K562 (cell line): ENCODE measurements around the gene MEIS2. TPM values are rescaled to one million over a fixed set of nuclear protein-coding genes. Genes with fewer than 3 reads are reported as not detected.

Experiments
- ATAC-seq: fragments of 200-7000 bp; cut with Tn5 transposase; 3 replicates; pipeline ENCODE4 v1.9.1; 2020; ENCODE audit warnings: moderate library complexity
- BruUV-seq: library from RNA; stranded (reverse); fragments of 400-500 nt; replicated peaks from 2 replicates; lab custom pipeline; 2021; lab: Mats Ljungman, UMichigan
- CTCF ChIA-PET: fragments of 300-600 bp; formaldehyde crosslinking; extraction: SDS; loops from one replicate; lab custom pipeline; 2021; ENCODE audit warnings: low intra/inter-chr PET ratio; lab: Yijun Ruan, JAX
- POLR2A ChIA-PET: fragments of 300-600, 350-650 bp; sonication (Branson Sonifier 250); formaldehyde crosslinking; extraction: SDS; loops from one replicate; lab custom pipeline; 2021; ENCODE audit warnings: antibody characterized with exemption, inconsistent platforms; lab: Yijun Ruan, JAX
- DNase-seq, 4 experiments: peaks; one replicate each; pipeline versions ENCODE4 v3.0.0 to v3.0.0-alpha.2; 2011 to 2018; ENCODE audit warnings: low spot score in 3 of 4, mixed read lengths in 3 of 4; ENCODE audit errors: extremely low read depth in 1 of 4
- FAIRE-seq: peaks from 2 replicates; lab custom pipeline; 2011; peaks lifted over from hg19 to GRCh38; lab: Jason Lieb, UNC
- H2AFZ ChIP-seq: 2 replicates; pipeline ENCODE4 v1.6.0; 2011; ENCODE audit warnings: low read depth, low read length, control low read depth, inconsistent platforms
- H3K27ac ChIP-seq: fragments of 200-600 bp; 3 replicates; pipeline ENCODE4 v1.8.0; 2011; ENCODE audit warnings: low read depth, mild to moderate bottlenecking, control low read depth, inconsistent platforms, low read length, moderate library complexity, mixed read lengths; ENCODE audit errors: extremely low read depth
- H3K27me3 ChIP-seq, 2 experiments: fragments of 300-600 bp in 1 of 2; 2 replicates in 1 of 2; 3 replicates in 1 of 2; pipeline versions ENCODE4 v1.6.0 to v1.8.0; 2011; ENCODE audit warnings: inconsistent platforms in 2 of 2, low read length in 2 of 2, mild to moderate bottlenecking in 1 of 2, mixed read lengths in 1 of 2, moderate library complexity in 1 of 2; ENCODE audit not compliant: control insufficient read depth in 2 of 2, insufficient read depth in 2 of 2
- H3K36me3 ChIP-seq: fragments of 300-600 bp; 3 replicates; pipeline ENCODE4 v1.8.0; 2011; ENCODE audit warnings: mild to moderate bottlenecking, low read length, inconsistent platforms; ENCODE audit not compliant: control insufficient read depth, insufficient read depth
- H3K4me1 ChIP-seq, 2 experiments: fragments of 200-600 bp in 1 of 2; replicated peaks in 1 of 2; 2 replicates in 1 of 2; 3 replicates in 1 of 2; pipeline versions ENCODE4 v1.5.1 to v1.8.0; 2011; ENCODE audit warnings: inconsistent platforms in 2 of 2, low read length in 2 of 2, mild to moderate bottlenecking in 1 of 2, mixed read lengths in 1 of 2, moderate library complexity in 1 of 2; ENCODE audit not compliant: control insufficient read depth in 2 of 2, insufficient read depth in 2 of 2
- H3K4me2 ChIP-seq: 2 replicates; pipeline ENCODE4 v1.6.1; 2011; ENCODE audit warnings: low read length, control low read depth, inconsistent platforms, mixed read lengths; ENCODE audit not compliant: insufficient read depth
- H3K4me3 ChIP-seq: fragments of 200-600 bp; sonication (generic), shearing (Covaris generic); 2 replicates; pipeline ENCODE4 v1.5.1; 2016; ENCODE audit warnings: control low read depth, inconsistent platforms
- H3K79me2 ChIP-seq: fragments of 200-600 bp; 3 replicates; pipeline ENCODE4 v1.8.0; 2011; ENCODE audit warnings: low read length, inconsistent platforms; ENCODE audit not compliant: control insufficient read depth, insufficient read depth
- H3K9ac ChIP-seq, 2 experiments: 2 replicates each; pipeline versions ENCODE4 v1.6.0 to v1.6.1; 2011; ENCODE audit warnings: low read depth in 2 of 2, low read length in 2 of 2, control low read depth in 1 of 2, inconsistent platforms in 1 of 2, mild to moderate bottlenecking in 1 of 2, mixed read lengths in 1 of 2; ENCODE audit not compliant: insufficient read depth in 1 of 2
- H3K9me1 ChIP-seq: one replicate; pipeline ENCODE4 v1.6.0; 2011; ENCODE audit warnings: inconsistent platforms, mild to moderate bottlenecking, low read length, moderate library complexity; ENCODE audit not compliant: control insufficient read depth, insufficient read depth
- H3K9me3 ChIP-seq: replicated peaks from 2 replicates; pipeline ENCODE4 v1.5.1; 2011; ENCODE audit warnings: low read depth, low read length, inconsistent platforms; ENCODE audit not compliant: control insufficient read depth, insufficient read depth
- H4K20me1 ChIP-seq: replicated peaks from 2 replicates; pipeline ENCODE4 v1.6.1; 2011; ENCODE audit warnings: low read length, inconsistent platforms, mixed read lengths; ENCODE audit not compliant: control insufficient read depth, insufficient read depth
- ARNT ChIP-seq, 2 experiments: fragments of 450-650 bp; IDR thresholded peaks; 2 replicates each; pipeline ENCODE4 v1.6.1; 2016; ENCODE audit warnings: mild to moderate bottlenecking in 1 of 2
- ATF7 ChIP-seq: fragments of 450-650 bp; IDR thresholded peaks from 2 replicates; pipeline ENCODE4 v1.7.1; 2014; ENCODE audit warnings: mild to moderate bottlenecking, moderate library complexity
- CBFB ChIP-seq: sonication (generic); formaldehyde crosslinking; IDR thresholded peaks from 2 replicates; pipeline ENCODE4 v1.4.0; 2020; ENCODE audit warnings: mild to moderate bottlenecking, missing genetic modification reagents
- CC2D1A ChIP-seq: fragments of 450-650 bp; IDR thresholded peaks from 2 replicates; pipeline ENCODE4 v1.6.1; 2017; ENCODE audit warnings: mild to moderate bottlenecking
- CREB1 ChIP-seq, 2 experiments: sonication (generic) in 1 of 2; formaldehyde crosslinking in 1 of 2; IDR thresholded peaks; 2 replicates each; pipeline versions ENCODE4 v1.6.1 to v1.8.0; 2012 to 2022; ENCODE audit warnings: inconsistent platforms in 1 of 2, mild to moderate bottlenecking in 1 of 2, missing genetic modification reagents in 1 of 2, moderate library complexity in 1 of 2
- DLX4 ChIP-seq: fragments of 250-450 bp; sonication (Bioruptor Pico); IDR thresholded peaks from 2 replicates; pipeline ENCODE4 v1.6.1; 2021; ENCODE audit warnings: mild to moderate bottlenecking
- DPF2 ChIP-seq: fragments of 450-650 bp; IDR thresholded peaks from 2 replicates; pipeline ENCODE4 v1.6.1; 2016
- E2F5 ChIP-seq: sonication (generic); formaldehyde crosslinking; IDR thresholded peaks from 2 replicates; pipeline ENCODE4 v1.8.0; 2022; ENCODE audit warnings: mild to moderate bottlenecking, missing genetic modification reagents
- FUS ChIP-seq: fragments of 200-400 bp; formaldehyde crosslinking; optimal IDR thresholded peaks from 2 replicates; pipeline ENCODE3; 2017; ENCODE audit warnings: low read depth, low read length
- MAFK ChIP-seq: IDR thresholded peaks from 2 replicates; pipeline ENCODE4 v1.6.1; 2011; ENCODE audit warnings: low read length, improper control_type of control experiment
- MCM2 ChIP-seq: fragments of 450-650 bp; IDR thresholded peaks from 2 replicates; pipeline ENCODE4 v1.6.1; 2017; ENCODE audit warnings: low read depth, mild to moderate bottlenecking
- NRF1 ChIP-seq, 2 experiments: fragments of 450-650 bp; IDR thresholded peaks in 1 of 2; conservative IDR thresholded peaks in 1 of 2; 2 replicates each; pipeline ENCODE4 v1.6.1; 2014; ENCODE audit warnings: mild to moderate bottlenecking in 2 of 2
- SFPQ ChIP-seq: fragments of 200-400 bp; formaldehyde crosslinking; IDR thresholded peaks from 2 replicates; pipeline ENCODE4 v1.6.1; 2017; ENCODE audit warnings: mild to moderate bottlenecking, low read depth, low read length, moderate library complexity
- SMARCA4 ChIP-seq: fragments of 450-650 bp; IDR thresholded peaks from 2 replicates; pipeline ENCODE4 v1.6.1; 2016
- SMARCE1 ChIP-seq: fragments of 450-650 bp; IDR thresholded peaks from 2 replicates; pipeline ENCODE4 v1.7.1; 2016; ENCODE audit warnings: mild to moderate bottlenecking
- TAF15 ChIP-seq: fragments of 200-400 bp; formaldehyde crosslinking; IDR thresholded peaks from 2 replicates; pipeline ENCODE4 v1.6.1; 2017; ENCODE audit warnings: mild to moderate bottlenecking, low read depth, low read length, moderate library complexity
- TEAD4 ChIP-seq, 2 experiments: sonication (generic) in 1 of 2; formaldehyde crosslinking in 1 of 2; IDR thresholded peaks; 2 replicates each; pipeline versions ENCODE4 v1.6.1 to v1.8.0; 2012 to 2022; ENCODE audit warnings: borderline replicate concordance in 1 of 2, inconsistent platforms in 1 of 2, low read length in 1 of 2, mild to moderate bottlenecking in 1 of 2, missing genetic modification reagents in 1 of 2
- TRIM24 ChIP-seq, 2 experiments: fragments of 450-650 bp; IDR thresholded peaks; 2 replicates each; pipeline ENCODE4 v1.6.1; 2016
- ZFPM2 ChIP-seq: fragments of 250-450 bp; sonication (Bioruptor Pico); IDR thresholded peaks from 2 replicates; pipeline ENCODE4 v1.5.1; 2022; ENCODE audit warnings: mild to moderate bottlenecking
- ZFX ChIP-seq: sonication (generic); formaldehyde crosslinking; IDR thresholded peaks from 2 replicates; pipeline ENCODE4 v1.8.0; 2022; ENCODE audit warnings: mild to moderate bottlenecking, missing genetic modification reagents, moderate library complexity
- ZKSCAN1 ChIP-seq: fragments of 150-350 bp; IDR thresholded peaks from 2 replicates; pipeline ENCODE4 v1.6.1; 2016; ENCODE audit warnings: low read depth, low read length
- ZNF431 ChIP-seq: sonication (generic); formaldehyde crosslinking; IDR thresholded peaks from 2 replicates; pipeline ENCODE4 v1.8.0; 2022; ENCODE audit warnings: mild to moderate bottlenecking, missing genetic modification reagents
- whole genome bisulfite sequencing: fragments of 100-300 bp; shearing (Covaris generic); methylation state at CpG from one replicate; pipeline ENCODE4 v1.1.6; 2016; ENCODE audit warnings: low coverage, mixed read lengths; ENCODE audit not compliant: insufficient coverage; ENCODE audit errors: missing lambda C conversion rate; 5-methylcytosine and 5-hydroxymethylcytosine counted together
- in situ Hi-C: fragments of 300-500 bp; cut with MboI; formaldehyde crosslinking; loops from 4 replicates; pipeline ENCODE4 v1.15.0; 2018; ENCODE audit warnings: inconsistent platforms, mixed read lengths
- intact Hi-C: fragments of 100-400 bp; cut with micrococcal nuclease; formaldehyde crosslinking; loops from 2 replicates; pipeline ENCODE4 v1.14.2; 2022
- polyA plus RNA-seq, 8 experiments: library from polyadenylated mRNA; depleted of rRNA in 4 of 8; stranded (reverse) in 5 of 8; unstranded in 3 of 8; fragments of >200 nt; fragmentation: Nextera tagmentation in 2 of 8; fragmentation: Illumina TruSeq in 1 of 8; extraction: Ambion mirVana in 2 of 8; extraction: Trizol in 1 of 8; gene quantifications; 2 replicates each; pipeline versions ENCODE4 v1.2.1 to v1.2.3, GENCODE V29; 2011 to 2014; ENCODE audit warnings: inconsistent platforms in 1 of 8, missing spikeins in 1 of 8
- total RNA-seq, 7 experiments: library from RNA; depleted of rRNA in 6 of 7; stranded (reverse); fragments of >200 nt in 6 of 7; fragmentation: Illumina TruSeq in 2 of 7; extraction: Trizol in 2 of 7; gene quantifications; 2 replicates each; pipeline versions ENCODE4 v1.2.1 to v1.2.3, GENCODE V29; 2011 to 2021; ENCODE audit warnings: low replicate concordance in 1 of 7

The MEIS2 gene
- total and polyA plus RNA-seq, 9 of the 15 experiments (the other 6 are each of a cell fraction or from before 2014, with no cell fraction given), result 7.5 to 64.2 (median 22.3) TPM

GRCh38 chr15:36951731-36952247 lies 148.6 kb downstream of the MEIS2 start:
- CTCF ChIA-PET, result no interaction called here
- H2AFZ ChIP-seq, result no peak overlapping the region
- peaks cover 0 to 18% of the 10 kb centered on the region in 2 experiments; a peak in 3 of 5 replicates for H3K4me1 ChIP-seq
- peak; percentile 91 for FAIRE-seq
- POLR2A ChIA-PET, result no interaction called here
- H3K4me2 ChIP-seq, result no peak overlapping the region
- no peaks in the 10 kb centered on the region for H3K27me3 ChIP-seq
- intact Hi-C loops, result no loop called here
- 11% methylated on average over 6 of the region's 6 CpGs for WGBS
- peak overlapping the region; percentile 60; the same call in 2 of the 3 replicates for H3K27ac ChIP-seq
- no peaks in the 10 kb centered on the region for H4K20me1 ChIP-seq
- H3K9me1 ChIP-seq, result no peaks in the 10 kb centered on the region
- H3K36me3 ChIP-seq, result peaks cover 17% of the 10 kb centered on the region
- no TSS peak for BruUV-seq
- DNase-seq, result peak in 3 of 4 experiments; percentile 8 to 76 (median 46)
- no peak overlapping the region for H3K9ac ChIP-seq
- H3K9me3 ChIP-seq, result no peaks in the 10 kb centered on the region
- peak; percentile 98 for ATAC-seq
- H3K4me3 ChIP-seq, result no peak overlapping the region
- in situ Hi-C loops, result no loop called here
- H3K79me2 ChIP-seq, result no peaks in the 10 kb centered on the region
- TF ChIP-seq MCM2, result no peak
- peak; percentile 58; the same call in 1 of the 2 replicates for TF ChIP-seq SMARCE1
- no peak for TF ChIP-seq ZFPM2 (CRISPR knock-in tag)
- 0 out of 4 replicates have a peak, but pooled peaks of 1 of the 2 experiments have one; percentile 18 for TF ChIP-seq NRF1 (conservative IDR thresholded peaks at IDR 0.05 in 1 of 2, IDR thresholded peaks at IDR 0.05 in 1 of 2)
- peak; percentile 64 for TF ChIP-seq TEAD4 (IDR thresholded peaks at IDR 0.05; ENCODE audit: low read length)
- no peak for TF ChIP-seq TEAD4 (CRISPR knock-in tag; IDR thresholded peaks at IDR 0.05; ENCODE audit: borderline replicate concordance)
- 0 out of 2 replicates have a peak, but pooled peaks have one; percentile 35 for TF ChIP-seq CC2D1A
- TF ChIP-seq ZNF431 (CRISPR knock-in tag), result no peak
- peak; percentile 81 for TF ChIP-seq SMARCA4
- no peak for TF ChIP-seq E2F5 (CRISPR knock-in tag)
- no peak for TF ChIP-seq DLX4
- peak; percentile 72; the same call in 1 of the 2 replicates for TF ChIP-seq ATF7
- TF ChIP-seq CBFB (CRISPR knock-in tag), result no peak
- no peak for TF ChIP-seq FUS
- TF ChIP-seq ZKSCAN1, result no peak
- TF ChIP-seq ARNT (IDR thresholded peaks at IDR 0.05), result 0 out of 4 replicates have a peak, but pooled peaks of 1 of the 2 experiments have one; percentile 25
- peak; percentile 16; the same call in 1 of the 2 replicates for TF ChIP-seq ZFX (CRISPR knock-in tag)
- TF ChIP-seq TRIM24 (IDR thresholded peaks at IDR 0.05), result peak in 1 of 2 experiments; percentile 61; a peak in 1 of 4 replicates
- TF ChIP-seq TAF15, result no peak
- TF ChIP-seq MAFK, result 0 out of 2 replicates have a peak, but pooled peaks have one; percentile 2
- TF ChIP-seq SFPQ, result no peak
- peak; percentile 83 for TF ChIP-seq DPF2
- TF ChIP-seq CREB1 (IDR thresholded peaks at IDR 0.05), result peak; percentile 56
- peak; percentile 50; the same call in 1 of the 2 replicates for TF ChIP-seq CREB1 (CRISPR knock-in tag; IDR thresholded peaks at IDR 0.05)
